ENCODE data around the gene IKBKE.

IKBKE gene

DNA sequence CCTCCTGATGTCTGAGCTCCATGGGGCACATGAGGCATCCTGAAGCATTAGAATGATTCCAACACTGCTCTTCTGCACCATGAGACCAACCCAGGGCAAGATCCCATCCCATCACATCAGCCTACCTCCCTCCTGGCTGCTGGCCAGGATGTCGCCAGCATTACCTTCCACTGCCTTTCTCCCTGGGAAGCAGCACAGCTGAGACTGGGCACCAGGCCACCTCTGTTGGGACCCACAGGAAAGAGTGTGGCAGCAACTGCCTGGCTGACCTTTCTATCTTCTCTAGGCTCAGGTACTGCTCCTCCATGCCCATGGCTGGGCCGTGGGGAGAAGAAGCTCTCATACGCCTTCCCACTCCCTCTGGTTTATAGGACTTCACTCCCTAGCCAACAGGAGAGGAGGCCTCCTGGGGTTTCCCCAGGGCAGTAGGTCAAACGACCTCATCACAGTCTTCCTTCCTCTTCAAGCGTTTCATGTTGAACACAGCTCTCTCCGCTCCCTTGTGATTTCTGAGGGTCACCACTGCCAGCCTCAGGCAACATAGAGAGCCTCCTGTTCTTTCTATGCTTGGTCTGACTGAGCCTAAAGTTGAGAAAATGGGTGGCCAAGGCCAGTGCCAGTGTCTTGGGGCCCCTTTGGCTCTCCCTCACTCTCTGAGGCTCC lies 26.0 kb downstream of the IKBKE start:
- Histone ChIP-seq H2AFZ (ENCODE audit: low read length) (no peak overlapping the region), H3K9me2 (replicated peaks; ENCODE audit: low read depth, low read length) (no peaks in the 10 kb centered on the region), H3K9me3 (ENCODE audit: insufficient read depth, low read depth, low read length) (no peaks in the 10 kb centered on the region), H3K4me3 (ENCODE audit: low read length, poor library complexity, severe bottlenecking) (no peak overlapping the region), H3K36me3 (ENCODE audit: insufficient read depth, low read length) (peaks cover 33% of the 10 kb centered on the region; the same call in 1 of the 2 replicates), H3F3A (ENCODE audit: low read depth) (no peaks in the 10 kb centered on the region), H3K27me3 (ENCODE audit: insufficient read depth, low read length, poor library complexity, severe bottlenecking) (no peaks in the 10 kb centered on the region), H3K9ac (ENCODE audit: low read depth, low read length, poor library complexity, severe bottlenecking) (peak overlapping the region; percentile 26), H4K20me1 (ENCODE audit: insufficient read depth, low read length, poor library complexity, severe bottlenecking) (no peaks in the 10 kb centered on the region), H3K79me2 (ENCODE audit: insufficient read depth, low read length) (no peaks in the 10 kb centered on the region), H3K4me2 (ENCODE audit: low read depth, low read length, poor library complexity, severe bottlenecking) (peak overlapping the region; percentile 11), H3K4me1 (ENCODE audit: insufficient read depth, low read length, poor library complexity, severe bottlenecking) (peaks cover 10% of the 10 kb centered on the region)
- TF ChIP-seq, protein P1, sequence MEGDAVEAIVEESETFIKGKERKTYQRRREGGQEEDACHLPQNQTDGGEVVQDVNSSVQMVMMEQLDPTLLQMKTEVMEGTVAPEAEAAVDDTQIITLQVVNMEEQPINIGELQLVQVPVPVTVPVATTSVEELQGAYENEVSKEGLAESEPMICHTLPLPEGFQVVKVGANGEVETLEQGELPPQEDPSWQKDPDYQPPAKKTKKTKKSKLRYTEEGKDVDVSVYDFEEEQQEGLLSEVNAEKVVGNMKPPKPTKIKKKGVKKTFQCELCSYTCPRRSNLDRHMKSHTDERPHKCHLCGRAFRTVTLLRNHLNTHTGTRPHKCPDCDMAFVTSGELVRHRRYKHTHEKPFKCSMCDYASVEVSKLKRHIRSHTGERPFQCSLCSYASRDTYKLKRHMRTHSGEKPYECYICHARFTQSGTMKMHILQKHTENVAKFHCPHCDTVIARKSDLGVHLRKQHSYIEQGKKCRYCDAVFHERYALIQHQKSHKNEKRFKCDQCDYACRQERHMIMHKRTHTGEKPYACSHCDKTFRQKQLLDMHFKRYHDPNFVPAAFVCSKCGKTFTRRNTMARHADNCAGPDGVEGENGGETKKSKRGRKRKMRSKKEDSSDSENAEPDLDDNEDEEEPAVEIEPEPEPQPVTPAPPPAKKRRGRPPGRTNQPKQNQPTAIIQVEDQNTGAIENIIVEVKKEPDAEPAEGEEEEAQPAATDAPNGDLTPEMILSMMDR (conservative IDR thresholded peaks at IDR 0.05; ENCODE audit: low read length), result no peak

DNA sequence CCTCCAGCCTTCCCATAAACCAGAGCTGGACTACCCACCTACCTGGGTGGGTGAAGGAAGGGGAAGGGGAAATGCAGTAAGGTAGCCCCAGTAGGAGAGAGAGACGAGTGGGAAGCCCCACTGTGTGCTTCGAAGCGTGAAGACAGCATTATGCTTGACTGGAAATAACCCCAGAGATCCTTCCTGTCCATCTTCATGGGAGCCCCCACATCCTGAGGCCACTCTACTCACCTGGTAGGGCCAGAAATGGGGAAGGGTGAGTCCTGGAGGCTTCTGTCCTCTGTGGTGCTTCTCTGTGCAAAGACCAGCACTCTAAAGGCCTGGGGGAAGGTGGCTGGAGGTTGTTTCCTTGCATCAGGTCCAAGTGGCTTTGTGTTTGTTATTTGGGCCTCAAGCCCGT lies 27.1 kb downstream of the IKBKE start:
- Histone ChIP-seq H4K20me1 (ENCODE audit: insufficient read depth, low read length, poor library complexity, severe bottlenecking) (no peaks in the 10 kb centered on the region), H3K9ac (ENCODE audit: low read depth, low read length, poor library complexity, severe bottlenecking) (no peak overlapping the region), H3K36me3 (ENCODE audit: insufficient read depth, low read length) (peaks cover 22% of the 10 kb centered on the region; the same call in 1 of the 2 replicates), H3K9me3 (ENCODE audit: insufficient read depth, low read depth, low read length) (no peaks in the 10 kb centered on the region), H3K4me3 (ENCODE audit: low read length, poor library complexity, severe bottlenecking) (no peak overlapping the region), H3K9me2 (replicated peaks; ENCODE audit: low read depth, low read length) (no peaks in the 10 kb centered on the region), H3K27me3 (ENCODE audit: insufficient read depth, low read length, poor library complexity, severe bottlenecking) (no peaks in the 10 kb centered on the region), H3K79me2 (ENCODE audit: insufficient read depth, low read length) (no peaks in the 10 kb centered on the region), H2AFZ (ENCODE audit: low read length) (no peak overlapping the region), H3K4me1 (ENCODE audit: insufficient read depth, low read length, poor library complexity, severe bottlenecking) (peaks cover 10% of the 10 kb centered on the region), H3F3A (ENCODE audit: low read depth) (no peaks in the 10 kb centered on the region), H3K4me2 (ENCODE audit: low read depth, low read length, poor library complexity, severe bottlenecking) (no peak overlapping the region)
- TF ChIP-seq, protein P1 (conservative IDR thresholded peaks at IDR 0.05; ENCODE audit: low read length), result no peak
- no peak for TF ChIP-seq EZH2phosphoT487 (IDR thresholded peaks at IDR 0.05; ENCODE audit: borderline replicate concordance)

DNA sequence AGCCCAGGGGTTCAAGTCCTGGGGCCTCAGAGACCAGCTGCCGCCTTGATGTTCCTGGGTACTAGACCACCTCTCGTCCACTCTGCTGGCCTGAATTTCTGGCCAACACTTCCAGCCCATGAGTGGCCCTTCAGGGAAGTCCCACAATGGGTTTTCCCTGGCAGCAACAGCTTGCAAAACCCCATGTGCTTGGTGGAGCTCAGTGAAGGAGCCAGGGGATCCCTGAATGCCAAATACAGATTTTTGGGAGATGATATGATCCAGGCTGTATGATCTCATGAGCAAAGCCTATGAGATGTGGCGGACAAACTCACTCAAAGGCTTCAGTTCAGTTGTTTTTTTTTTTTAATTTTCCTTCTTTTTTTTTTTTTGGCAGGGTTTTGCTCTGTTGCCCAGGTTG lies 27.5 kb downstream of the IKBKE start:
- H3K4me2 ChIP-seq (ENCODE audit: low read depth, low read length, poor library complexity, severe bottlenecking), result no peak overlapping the region

More for the DNA sequence above, 27.5 kb downstream of the IKBKE start:
- Histone ChIP-seq H3K9me2 (replicated peaks; ENCODE audit: low read depth, low read length) (no peaks in the 10 kb centered on the region), H3K79me2 (ENCODE audit: insufficient read depth, low read length) (no peaks in the 10 kb centered on the region), H3K9ac (ENCODE audit: low read depth, low read length, poor library complexity, severe bottlenecking) (no peak overlapping the region), H3K27me3 (ENCODE audit: insufficient read depth, low read length, poor library complexity, severe bottlenecking) (no peaks in the 10 kb centered on the region), H2AFZ (ENCODE audit: low read length) (no peak overlapping the region), H3K4me3 (ENCODE audit: low read length, poor library complexity, severe bottlenecking) (no peak overlapping the region), H3K9me3 (ENCODE audit: insufficient read depth, low read depth, low read length) (no peaks in the 10 kb centered on the region), H3F3A (ENCODE audit: low read depth) (no peaks in the 10 kb centered on the region), H4K20me1 (ENCODE audit: insufficient read depth, low read length, poor library complexity, severe bottlenecking) (no peaks in the 10 kb centered on the region), H3K36me3 (ENCODE audit: insufficient read depth, low read length) (peaks cover 18% of the 10 kb centered on the region; the same call in 1 of the 2 replicates), H3K4me1 (ENCODE audit: insufficient read depth, low read length, poor library complexity, severe bottlenecking) (peaks cover 10% of the 10 kb centered on the region)
- no peak for TF ChIP-seq EZH2phosphoT487 (IDR thresholded peaks at IDR 0.05; ENCODE audit: borderline replicate concordance)
- TF ChIP-seq, protein P1 (conservative IDR thresholded peaks at IDR 0.05; ENCODE audit: low read length), result no peak
